K562 (cell line): Measurements from ENCODE around the gene SCFD2. TPM values are rescaled to one million over a fixed set of nuclear protein-coding genes. Genes with fewer than 3 reads are reported as not detected.

Source experiments
- ATAC-seq: fragments of 200-7000 bp; cut with Tn5 transposase; 3 replicates; pipeline ENCODE4 v1.9.1; 2020; ENCODE audit warnings: moderate library complexity
- BruUV-seq: library from RNA; stranded (reverse); fragments of 400-500 nt; replicated peaks from 2 replicates; lab custom pipeline; 2021; lab: Mats Ljungman, UMichigan
- CTCF ChIA-PET: fragments of 300-600 bp; formaldehyde crosslinking; extraction: SDS; loops from one replicate; lab custom pipeline; 2021; ENCODE audit warnings: low intra/inter-chr PET ratio; lab: Yijun Ruan, JAX
- POLR2A ChIA-PET: fragments of 300-600, 350-650 bp; sonication (Branson Sonifier 250); formaldehyde crosslinking; extraction: SDS; loops from one replicate; lab custom pipeline; 2021; ENCODE audit warnings: antibody characterized with exemption, inconsistent platforms; lab: Yijun Ruan, JAX
- DNase-seq, 4 experiments: peaks; one replicate each; pipeline versions ENCODE4 v3.0.0 to v3.0.0-alpha.2; 2011 to 2018; ENCODE audit warnings: low spot score in 3 of 4, mixed read lengths in 3 of 4; ENCODE audit errors: extremely low read depth in 1 of 4
- FAIRE-seq: peaks from 2 replicates; lab custom pipeline; 2011; peaks lifted over from hg19 to GRCh38; lab: Jason Lieb, UNC
- H2AFZ ChIP-seq: 2 replicates; pipeline ENCODE4 v1.6.0; 2011; ENCODE audit warnings: low read depth, low read length, control low read depth, inconsistent platforms
- H3K27ac ChIP-seq: fragments of 200-600 bp; 3 replicates; pipeline ENCODE4 v1.8.0; 2011; ENCODE audit warnings: low read depth, mild to moderate bottlenecking, control low read depth, inconsistent platforms, low read length, moderate library complexity, mixed read lengths; ENCODE audit errors: extremely low read depth
- H3K27me3 ChIP-seq, 2 experiments: fragments of 300-600 bp in 1 of 2; 2 replicates in 1 of 2; 3 replicates in 1 of 2; pipeline versions ENCODE4 v1.6.0 to v1.8.0; 2011; ENCODE audit warnings: inconsistent platforms in 2 of 2, low read length in 2 of 2, mild to moderate bottlenecking in 1 of 2, mixed read lengths in 1 of 2, moderate library complexity in 1 of 2; ENCODE audit not compliant: control insufficient read depth in 2 of 2, insufficient read depth in 2 of 2
- H3K36me3 ChIP-seq: fragments of 300-600 bp; 3 replicates; pipeline ENCODE4 v1.8.0; 2011; ENCODE audit warnings: mild to moderate bottlenecking, low read length, inconsistent platforms; ENCODE audit not compliant: control insufficient read depth, insufficient read depth
- H3K4me1 ChIP-seq, 2 experiments: fragments of 200-600 bp in 1 of 2; replicated peaks in 1 of 2; 2 replicates in 1 of 2; 3 replicates in 1 of 2; pipeline versions ENCODE4 v1.5.1 to v1.8.0; 2011; ENCODE audit warnings: inconsistent platforms in 2 of 2, low read length in 2 of 2, mild to moderate bottlenecking in 1 of 2, mixed read lengths in 1 of 2, moderate library complexity in 1 of 2; ENCODE audit not compliant: control insufficient read depth in 2 of 2, insufficient read depth in 2 of 2
- H3K4me2 ChIP-seq: 2 replicates; pipeline ENCODE4 v1.6.1; 2011; ENCODE audit warnings: low read length, control low read depth, inconsistent platforms, mixed read lengths; ENCODE audit not compliant: insufficient read depth
- H3K4me3 ChIP-seq: fragments of 200-600 bp; sonication (generic), shearing (Covaris generic); 2 replicates; pipeline ENCODE4 v1.5.1; 2016; ENCODE audit warnings: control low read depth, inconsistent platforms
- H3K79me2 ChIP-seq: fragments of 200-600 bp; 3 replicates; pipeline ENCODE4 v1.8.0; 2011; ENCODE audit warnings: low read length, inconsistent platforms; ENCODE audit not compliant: control insufficient read depth, insufficient read depth
- H3K9ac ChIP-seq, 2 experiments: 2 replicates each; pipeline versions ENCODE4 v1.6.0 to v1.6.1; 2011; ENCODE audit warnings: low read depth in 2 of 2, low read length in 2 of 2, control low read depth in 1 of 2, inconsistent platforms in 1 of 2, mild to moderate bottlenecking in 1 of 2, mixed read lengths in 1 of 2; ENCODE audit not compliant: insufficient read depth in 1 of 2
- H3K9me1 ChIP-seq: one replicate; pipeline ENCODE4 v1.6.0; 2011; ENCODE audit warnings: inconsistent platforms, mild to moderate bottlenecking, low read length, moderate library complexity; ENCODE audit not compliant: control insufficient read depth, insufficient read depth
- H3K9me3 ChIP-seq: replicated peaks from 2 replicates; pipeline ENCODE4 v1.5.1; 2011; ENCODE audit warnings: low read depth, low read length, inconsistent platforms; ENCODE audit not compliant: control insufficient read depth, insufficient read depth
- H4K20me1 ChIP-seq: replicated peaks from 2 replicates; pipeline ENCODE4 v1.6.1; 2011; ENCODE audit warnings: low read length, inconsistent platforms, mixed read lengths; ENCODE audit not compliant: control insufficient read depth, insufficient read depth
- CREM ChIP-seq: IDR thresholded peaks from 2 replicates; pipeline ENCODE4 v1.6.1; 2014; ENCODE audit warnings: antibody characterized with exemption, low read depth
- CTCF ChIP-seq, 3 experiments: IDR thresholded peaks in 2 of 3; conservative IDR thresholded peaks in 1 of 3; 2 replicates each; pipeline ENCODE4 v1.5.1; 2011 to 2012; ENCODE audit warnings: low read length in 3 of 3, mild to moderate bottlenecking in 3 of 3, control low read depth in 2 of 3, improper control_type of control experiment in 1 of 3, inconsistent platforms in 1 of 3, low read depth in 1 of 3, mixed read lengths in 1 of 3, moderate library complexity in 1 of 3; ENCODE audit not compliant: insufficient read depth in 2 of 3
- KAT8 ChIP-seq: fragments of 450-650 bp; IDR thresholded peaks from 2 replicates; pipeline ENCODE4 v1.6.1; 2016; ENCODE audit warnings: low read depth, mild to moderate bottlenecking
- NFE2L1 ChIP-seq: fragments of 450-650 bp; IDR thresholded peaks from 2 replicates; pipeline ENCODE4 v1.6.1; 2016; ENCODE audit warnings: missing genetic modification characterization, low read depth, mild to moderate bottlenecking, missing compliant biosample characterization, moderate library complexity, borderline replicate concordance
- RAD21 ChIP-seq, 2 experiments: fragments of 250-450 bp in 1 of 2; fragments of 450-650 bp in 1 of 2; sonication (Bioruptor Pico) in 1 of 2; formaldehyde crosslinking in 1 of 2; IDR thresholded peaks in 1 of 2; conservative IDR thresholded peaks in 1 of 2; 2 replicates each; pipeline versions ENCODE4 v1.4.0 to v1.8.0; 2020 to 2022; ENCODE audit warnings: mild to moderate bottlenecking in 2 of 2, moderate library complexity in 1 of 2
- RBM17 ChIP-seq: fragments of 200-400 bp; formaldehyde crosslinking; IDR thresholded peaks from 2 replicates; pipeline ENCODE4 v1.6.1; 2017; ENCODE audit warnings: low read depth, mild to moderate bottlenecking, low read length, borderline replicate concordance
- REST ChIP-seq, 2 experiments: fragments of 450-650 bp; formaldehyde crosslinking in 1 of 2; IDR thresholded peaks; 2 replicates each; pipeline versions ENCODE4 v1.4.0 to v1.6.1; 2014 to 2020; ENCODE audit warnings: mild to moderate bottlenecking in 2 of 2, borderline replicate concordance in 1 of 2, low read depth in 1 of 2
- STAT5B ChIP-seq: fragments of 250-450 bp; sonication (Bioruptor Pico); IDR thresholded peaks from 2 replicates; pipeline ENCODE4 v1.8.0; 2021; ENCODE audit warnings: mild to moderate bottlenecking, inconsistent platforms
- TFE3 ChIP-seq: fragments of 450-650 bp; formaldehyde crosslinking; IDR thresholded peaks from 2 replicates; pipeline ENCODE4 v1.4.0; 2020; ENCODE audit warnings: mild to moderate bottlenecking, mixed read lengths
- WGBS: fragments of 100-300 bp; shearing (Covaris generic); methylation state at CpG from one replicate; pipeline ENCODE4 v1.1.6; 2016; ENCODE audit warnings: low coverage, mixed read lengths; ENCODE audit not compliant: insufficient coverage; ENCODE audit errors: missing lambda C conversion rate; 5-methylcytosine and 5-hydroxymethylcytosine counted together
- in situ Hi-C: fragments of 300-500 bp; cut with MboI; formaldehyde crosslinking; loops from 4 replicates; pipeline ENCODE4 v1.15.0; 2018; ENCODE audit warnings: inconsistent platforms, mixed read lengths
- intact Hi-C: fragments of 100-400 bp; cut with micrococcal nuclease; formaldehyde crosslinking; loops from 2 replicates; pipeline ENCODE4 v1.14.2; 2022
- polyA plus RNA-seq, 8 experiments: library from polyadenylated mRNA; depleted of rRNA in 4 of 8; stranded (reverse) in 5 of 8; unstranded in 3 of 8; fragments of >200 nt; fragmentation: Nextera tagmentation in 2 of 8; fragmentation: Illumina TruSeq in 1 of 8; extraction: Ambion mirVana in 2 of 8; extraction: Trizol in 1 of 8; gene quantifications; 2 replicates each; pipeline versions ENCODE4 v1.2.1 to v1.2.3, GENCODE V29; 2011 to 2014; ENCODE audit warnings: inconsistent platforms in 1 of 8, missing spikeins in 1 of 8
- total RNA-seq, 7 experiments: library from RNA; depleted of rRNA in 6 of 7; stranded (reverse); fragments of >200 nt in 6 of 7; fragmentation: Illumina TruSeq in 2 of 7; extraction: Trizol in 2 of 7; gene quantifications; 2 replicates each; pipeline versions ENCODE4 v1.2.1 to v1.2.3, GENCODE V29; 2011 to 2021; ENCODE audit warnings: low replicate concordance in 1 of 7

Gene SCFD2
- total and polyA plus RNA-seq, 9 of the 15 experiments (the other 6 are each of a cell fraction or from before 2014, with no cell fraction given) = 5.7 to 30.3 (median 22.8) TPM

GRCh38 chr4:53015681-53016080, 350.2 kb downstream of the SCFD2 start:
- Histone ChIP-seq H3K4me1 (peaks cover 0 to 12% of the 10 kb centered on the region in 2 experiments; a peak in 2 of 5 replicates), H3K27me3 (no peaks in the 10 kb centered on the region), H4K20me1 (no peaks in the 10 kb centered on the region), H3K9me1 (no peaks in the 10 kb centered on the region), H3K9ac (no peak overlapping the region), H3K4me3 (no peak overlapping the region), H3K9me3 (no peaks in the 10 kb centered on the region), H3K79me2 (no peaks in the 10 kb centered on the region), H2AFZ (no peak overlapping the region), H3K4me2 (no peak overlapping the region), H3K36me3 (no peaks in the 10 kb centered on the region), H3K27ac (no peak overlapping the region)
- ChIA-PET CTCF (interaction anchor here (0.6 to 1.3 kb wide), 2 partner anchors 296 to 1219 kb away, joined by 4 to 7 read pairs; no protein-coding TSS in a partner anchor), POLR2A (no interaction called here)
- DNase-seq (peak in 2 of 4 experiments; percentile 25 to 55), ATAC-seq (peak; percentile 57; the same call in 1 of the 3 replicates), FAIRE-seq (peak; percentile 23)
- intact Hi-C loops = loop anchor here (2.0 to 10.0 kb wide), 6 partner anchors 182 to 1219 kb away; no protein-coding TSS in a partner anchor
- BruUV-seq = no TSS peak
- WGBS = 10% methylated on average over 5 of the region's 5 CpGs
- in situ Hi-C loops = loop anchor here (25.0 kb wide), 1 partner anchor 797 kb away; no protein-coding TSS in a partner anchor
- TF ChIP-seq KAT8 = no peak
- peak; percentile 79 to 88 for TF ChIP-seq RAD21 (CRISPR knock-in tag; conservative IDR thresholded peaks at IDR 0.05 in 1 of 2, IDR thresholded peaks at IDR 0.05 in 1 of 2)
- no peak for TF ChIP-seq CREM
- TF ChIP-seq REST (IDR thresholded peaks at IDR 0.05; ENCODE audit: borderline replicate concordance) = peak; percentile 67; the same call in 1 of the 2 replicates
- TF ChIP-seq REST (CRISPR knock-in tag; IDR thresholded peaks at IDR 0.05; ENCODE audit: low read depth) = no peak
- TF ChIP-seq RBM17 = no peak
- TF ChIP-seq NFE2L1 (tag) = no peak
- TF ChIP-seq STAT5B (CRISPR knock-in tag) = no peak
- TF ChIP-seq TFE3 (CRISPR knock-in tag) = no peak
- peak; percentile 48 to 83 (median 68); a peak in 5 of 6 replicates for TF ChIP-seq CTCF (IDR thresholded peaks at IDR 0.05 in 2 of 3, conservative IDR thresholded peaks at IDR 0.05 in 1 of 3; ENCODE audit: insufficient read depth in 2 of 3, low read depth in 1 of 3, low read length in 3 of 3)
